Common myeloid progenitor, CD34-positive (primary cell): ENCODE data around the gene PPP2R2B.

Experiments used
- CTCF ChIA-PET: fragments of 350-600 bp; sonication (Branson Sonifier 250); formaldehyde crosslinking; loops from one replicate; lab custom pipeline; 2021; ENCODE audit warnings: antibody characterized with exemption; lab: Charles Lee
- POLR2A ChIA-PET: fragments of 350-600 bp; sonication (Branson Sonifier 250); formaldehyde crosslinking; loops from one replicate; lab custom pipeline; 2021; ENCODE audit warnings: antibody characterized with exemption; lab: Charles Lee
- DNase-seq, 3 donors: peaks; one replicate each; pipeline versions ENCODE4 v3.0.0 to v3.0.0-alpha.2; 2013
- H3K27ac ChIP-seq, 2 experiments: 1 replicate in 1 of 2; 2 replicates in 1 of 2; pipeline ENCODE4 v1.7.0; 2013; ENCODE audit warnings: inconsistent platforms in 2 of 2, low read length in 2 of 2, mild to moderate bottlenecking in 2 of 2, low read depth in 1 of 2, moderate library complexity in 1 of 2; ENCODE audit not compliant: severe bottlenecking in 2 of 2, insufficient read depth in 1 of 2, poor library complexity in 1 of 2
- H3K27me3 ChIP-seq, 5 experiments: replicated peaks in 2 of 5; 1 replicate in 3 of 5; 2 replicates in 2 of 5; pipeline versions ENCODE4 v1.6.1 to v1.7.0; 2013; ENCODE audit warnings: low read length in 4 of 5, mild to moderate bottlenecking in 2 of 5, moderate library complexity in 2 of 5, inconsistent platforms in 1 of 5; ENCODE audit not compliant: insufficient read depth in 5 of 5, control insufficient read depth in 4 of 5
- H3K36me3 ChIP-seq, 4 experiments: 1 replicate in 2 of 4; 2 replicates in 2 of 4; pipeline versions ENCODE4 v1.6.1 to v1.7.0; 2013; ENCODE audit warnings: low read length in 3 of 4, control low read depth in 1 of 4, mild to moderate bottlenecking in 1 of 4; ENCODE audit not compliant: control insufficient read depth in 4 of 4, insufficient read depth in 4 of 4
- H3K4me1 ChIP-seq, 4 experiments: 1 replicate in 3 of 4; 2 replicates in 1 of 4; pipeline versions ENCODE4 v1.6.1 to v1.7.1; 2013; ENCODE audit warnings: low read length in 3 of 4, mild to moderate bottlenecking in 3 of 4, control low read depth in 1 of 4, inconsistent platforms in 1 of 4, moderate library complexity in 1 of 4; ENCODE audit not compliant: control insufficient read depth in 4 of 4, insufficient read depth in 4 of 4; ENCODE audit errors: control extremely low read depth in 1 of 4
- H3K4me3 ChIP-seq, 7 experiments: 1 replicate in 4 of 7; 2 replicates in 3 of 7; pipeline versions ENCODE4 v1.5.1 to v1.7.0; 2013; ENCODE audit warnings: mild to moderate bottlenecking in 7 of 7, low read length in 6 of 7, moderate library complexity in 6 of 7, inconsistent platforms in 2 of 7, low read depth in 2 of 7, control low read depth in 1 of 7; ENCODE audit not compliant: insufficient read depth in 4 of 7, control insufficient read depth in 1 of 7; ENCODE audit errors: extremely low read depth in 1 of 7
- H3K9me3 ChIP-seq, 5 experiments: 1 replicate in 4 of 5; 2 replicates in 1 of 5; pipeline versions ENCODE4 v1.6.1 to v1.7.1; 2013; ENCODE audit warnings: low read length in 4 of 5, mild to moderate bottlenecking in 2 of 5, inconsistent platforms in 1 of 5, low read depth in 1 of 5, moderate library complexity in 1 of 5; ENCODE audit not compliant: control insufficient read depth in 4 of 5, insufficient read depth in 2 of 5; ENCODE audit errors: control extremely low read depth in 1 of 5
- WGBS: methylation state at CpG from one replicate; pipeline ENCODE4 v1.1.5; 2013; ENCODE audit not compliant: insufficient coverage; 5-methylcytosine and 5-hydroxymethylcytosine counted together

The PPP2R2B gene

DNA sequence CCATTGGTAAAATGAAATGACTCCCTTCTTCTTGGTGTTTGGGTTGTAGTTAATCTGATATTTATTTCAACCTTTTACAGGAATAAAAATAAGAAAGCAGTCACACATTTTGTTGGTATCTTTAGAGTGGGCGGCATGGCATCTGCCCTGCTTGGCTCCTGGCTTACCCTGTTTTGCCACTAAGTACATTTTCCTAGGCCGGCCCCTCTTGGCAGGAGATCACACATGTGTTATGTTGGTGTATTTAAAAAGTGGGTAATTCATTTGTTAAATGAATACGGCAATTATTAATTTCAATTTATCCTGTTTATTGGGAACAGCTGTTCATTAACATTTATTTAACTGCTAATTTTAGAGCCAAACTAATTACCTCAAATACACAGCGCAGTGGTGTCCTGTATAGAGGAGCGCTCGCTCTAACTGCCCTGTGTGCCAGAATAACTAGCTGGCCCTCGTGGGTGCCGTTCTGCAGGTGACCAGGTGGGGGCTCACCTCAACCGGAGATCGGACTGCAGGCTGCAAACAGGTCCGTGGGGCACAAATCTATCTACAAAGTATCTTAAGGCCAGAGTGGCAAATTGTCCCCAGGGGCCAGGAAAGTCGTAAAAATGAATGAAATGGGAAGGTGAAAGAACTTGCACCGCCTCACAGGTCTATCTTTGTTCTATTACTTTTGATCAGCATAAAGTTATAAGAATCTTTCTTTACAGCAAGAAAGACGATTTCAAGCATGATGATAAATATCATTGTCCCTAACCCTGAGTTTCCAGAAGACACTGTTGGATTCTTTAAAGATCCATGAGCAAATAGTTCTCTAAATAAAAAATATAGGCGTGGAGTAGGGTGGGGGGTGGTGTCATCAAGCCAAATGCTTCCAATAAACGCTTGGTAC, 336.4 kb downstream of the PPP2R2B start:
- Histone ChIP-seq H3K4me3 (no peak overlapping the region), H3K4me1 (no peaks in the 10 kb centered on the region), H3K36me3 (no peaks in the 10 kb centered on the region), H3K27me3 (peaks cover 0 to 2% (median 0%) of the 10 kb centered on the region in 5 experiments), H3K27ac (no peak overlapping the region), H3K9me3 (no peaks in the 10 kb centered on the region)
- peak; percentile 57 to 73 (median 69) for DNase-seq
- ChIA-PET CTCF (interaction anchor here (0.6 to 9.1 kb wide), 20 partner anchors 9 to 1420 kb away, joined by 3 to 105 read pairs (median 3); no protein-coding TSS in a partner anchor), POLR2A (no interaction called here)
- 23% methylated on average over 7 of the region's 16 CpGs for WGBS

DNA sequence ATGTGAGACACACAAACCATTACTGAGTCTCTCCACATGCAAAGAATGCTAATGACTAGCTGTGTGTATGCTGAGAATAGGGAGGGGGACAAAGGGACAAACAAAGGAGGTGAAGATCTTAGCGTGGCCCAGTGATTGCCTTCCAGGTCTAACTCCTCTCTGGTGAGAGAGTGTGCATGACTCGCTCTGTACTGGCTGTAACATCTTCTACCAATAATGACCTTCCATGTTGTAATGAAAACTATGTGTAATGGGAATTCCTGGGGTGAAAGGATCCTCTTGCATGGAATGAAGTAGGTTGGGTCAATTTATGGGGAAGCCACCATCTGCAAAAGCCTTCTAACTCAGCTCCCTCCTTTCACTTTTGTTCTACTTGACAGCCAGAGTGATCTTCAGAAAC, 338.1 kb downstream of the PPP2R2B start:
- H3K4me3 ChIP-seq, result no peak overlapping the region
- POLR2A ChIA-PET, result no interaction called here
- WGBS, result no CpG with 5 or more reads among the region's 2 CpGs
- H3K27ac ChIP-seq, result no peak overlapping the region
- H3K27me3 ChIP-seq, result peaks cover 0 to 2% (median 0%) of the 10 kb centered on the region in 5 experiments
- no peak for DNase-seq
- H3K4me1 ChIP-seq, result no peaks in the 10 kb centered on the region
- CTCF ChIA-PET, result interaction anchor here (1.2 to 9.1 kb wide), 3 partner anchors 9 to 425 kb away, joined by 4 to 105 read pairs (median 12); no protein-coding TSS in a partner anchor
- no peaks in the 10 kb centered on the region for H3K9me3 ChIP-seq
- no peaks in the 10 kb centered on the region for H3K36me3 ChIP-seq

DNA sequence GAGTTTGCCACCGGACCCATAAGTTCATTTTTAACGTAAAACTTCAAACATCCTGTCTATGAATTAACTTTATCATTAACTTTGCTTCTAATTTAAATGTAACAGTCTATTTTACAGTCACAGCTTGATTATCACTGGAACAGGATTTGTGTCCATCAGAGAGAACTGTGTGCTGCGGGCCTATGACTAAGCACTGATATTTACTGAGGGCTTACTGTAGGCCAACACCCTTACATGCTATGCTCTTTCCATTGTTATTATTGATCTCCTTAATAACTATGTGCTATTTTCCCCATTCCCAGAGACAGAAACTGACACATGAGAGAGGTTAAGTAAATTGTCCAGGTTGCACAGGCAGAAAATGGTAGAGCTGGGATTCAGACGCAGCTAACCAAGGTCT, 338.6 kb downstream of the PPP2R2B start:
- Histone ChIP-seq H3K36me3 (no peaks in the 10 kb centered on the region), H3K27me3 (peaks cover 0 to 2% (median 0%) of the 10 kb centered on the region in 5 experiments), H3K4me1 (no peaks in the 10 kb centered on the region), H3K27ac (no peak overlapping the region), H3K4me3 (no peak overlapping the region), H3K9me3 (no peaks in the 10 kb centered on the region)
- 100% methylated on average over 1 of the region's 4 CpGs for WGBS
- DNase-seq, result no peak
- ChIA-PET CTCF (interaction anchor here (1.2 to 9.1 kb wide), 3 partner anchors 9 to 426 kb away, joined by 4 to 105 read pairs (median 12); no protein-coding TSS in a partner anchor), POLR2A (no interaction called here)

DNA sequence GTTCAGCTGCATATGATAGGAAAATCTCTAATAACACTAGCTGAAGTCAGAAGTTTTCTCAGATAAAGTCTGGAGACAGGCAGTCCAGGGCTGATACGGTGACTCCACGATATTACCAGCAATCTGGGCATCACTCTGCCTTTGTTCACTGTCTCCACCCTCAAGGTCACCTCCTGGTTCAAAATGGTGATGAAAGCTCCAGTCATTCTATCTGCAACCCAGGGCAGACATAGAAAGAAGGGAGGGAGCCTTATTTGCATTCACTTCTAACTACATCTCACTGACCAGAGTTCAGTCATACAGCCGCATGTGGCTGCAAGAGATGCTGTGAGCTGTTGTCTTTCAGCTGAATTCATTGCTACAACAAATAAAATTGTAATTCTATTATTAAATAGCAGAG, 340.1 kb downstream of the PPP2R2B start:
- CTCF ChIA-PET, result interaction anchor here (1.8 to 9.1 kb wide), 3 partner anchors 10 to 650 kb away, joined by 7 to 105 read pairs (median 8); no protein-coding TSS in a partner anchor
- POLR2A ChIA-PET, result no interaction called here
- no peak overlapping the region for H3K27ac ChIP-seq
- no peaks in the 10 kb centered on the region for H3K4me1 ChIP-seq
- H3K36me3 ChIP-seq, result no peaks in the 10 kb centered on the region
- WGBS, result 79% methylated on average over 2 of the region's 3 CpGs
- no peaks in the 10 kb centered on the region for H3K9me3 ChIP-seq
- H3K4me3 ChIP-seq, result no peak overlapping the region
- DNase-seq, result no peak
- peaks cover 0 to 2% (median 0%) of the 10 kb centered on the region in 5 experiments for H3K27me3 ChIP-seq

DNA sequence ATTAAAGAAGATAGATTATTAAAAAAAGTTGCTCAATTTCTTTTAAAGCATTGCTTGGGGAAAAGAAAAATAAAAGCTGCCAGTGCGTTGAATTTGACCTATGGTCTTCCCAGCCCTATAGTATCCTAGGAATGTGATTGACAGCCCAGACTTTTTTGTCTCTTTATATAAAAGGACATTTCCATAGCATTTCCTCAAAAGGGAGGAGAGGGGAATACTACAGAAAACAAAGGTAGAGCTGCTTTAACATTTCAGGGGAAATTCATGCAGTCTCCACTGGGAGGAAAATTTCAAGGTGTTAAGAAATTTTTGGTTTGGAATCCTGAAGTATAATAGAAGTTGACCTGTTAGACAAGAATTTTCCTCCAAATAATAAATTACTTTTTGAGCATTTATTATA, 344.7 kb downstream of the PPP2R2B start:
- WGBS, result no CpG with 5 or more reads among the region's 1 CpG
- CTCF ChIA-PET, result interaction anchor here (0.6 to 4.3 kb wide), 16 partner anchors 8 to 658 kb away, joined by 3 to 32 read pairs (median 4); partner anchors contain the start of gene GPR151
- POLR2A ChIA-PET, result interaction anchor here (0.9 to 1.0 kb wide), 2 partner anchors 28 to 432 kb away, joined by 3 read pairs; no protein-coding TSS in a partner anchor
- Histone ChIP-seq H3K36me3 (no peaks in the 10 kb centered on the region), H3K27me3 (no peaks in the 10 kb centered on the region), H3K4me1 (no peaks in the 10 kb centered on the region), H3K4me3 (no peak overlapping the region), H3K27ac (no peak overlapping the region), H3K9me3 (no peaks in the 10 kb centered on the region)
- DNase-seq, result no peak

DNA sequence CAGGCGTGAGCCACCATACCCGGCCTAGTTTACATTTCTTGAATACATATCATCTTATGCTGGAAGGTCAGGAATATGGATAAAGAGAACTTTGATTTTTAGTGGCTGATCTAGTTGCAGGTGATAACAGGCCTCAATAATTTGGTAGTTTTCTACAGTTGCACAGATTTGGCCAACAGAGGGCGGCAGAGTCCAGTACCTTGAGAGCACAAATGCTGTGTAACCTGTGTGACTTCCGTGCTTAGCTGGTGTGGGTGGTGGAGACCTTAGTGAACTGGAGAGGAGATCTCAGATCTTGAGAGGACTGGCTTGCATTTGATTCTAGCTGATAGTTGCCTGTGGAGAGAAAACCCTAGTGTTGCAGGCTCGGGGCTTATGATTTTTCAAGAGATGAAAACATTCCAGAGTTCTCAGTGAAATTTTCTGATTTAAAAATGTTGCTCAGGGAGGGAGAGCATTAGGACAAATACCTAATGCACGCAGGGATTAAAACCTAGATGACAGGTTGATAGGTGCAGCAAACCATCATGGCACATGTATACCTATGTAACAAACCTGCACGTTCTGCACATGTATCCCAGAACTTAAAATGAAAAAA, 345.2 kb downstream of the PPP2R2B start:
- H3K4me1 ChIP-seq, result no peaks in the 10 kb centered on the region
- WGBS, result 46% methylated on average over 3 of the region's 7 CpGs
- no peak overlapping the region for H3K4me3 ChIP-seq
- H3K36me3 ChIP-seq, result no peaks in the 10 kb centered on the region
- no peaks in the 10 kb centered on the region for H3K9me3 ChIP-seq
- DNase-seq, result peak; percentile 59 to 83 (median 77)
- ChIA-PET CTCF (interaction anchor here (0.6 to 4.3 kb wide), 18 partner anchors 9 to 658 kb away, joined by 3 to 32 read pairs (median 4); partner anchors contain the start of genes GPR151 and PPP2R2B), POLR2A (interaction anchor here (0.9 to 1.0 kb wide), 2 partner anchors 28 to 432 kb away, joined by 3 read pairs; no protein-coding TSS in a partner anchor)
- H3K27me3 ChIP-seq, result no peaks in the 10 kb centered on the region
- no peak overlapping the region for H3K27ac ChIP-seq
